Activated B cell treated with CpG ODN at 0.5 μM for 24 hours (primary cell): Measurements from ENCODE around the gene PHACTR1. TPM values are rescaled to one million over a fixed set of nuclear protein-coding genes. Genes with fewer than 3 reads are reported as not detected.
A peak's percentile ranks its signal among the peaks of the same experiment; 100 is the strongest.

Experiments used
- ATAC-seq: fragments of 200-7000 bp; cut with Tn5 transposase; one replicate; pipeline ENCODE4 v1.10.0; 2021; ENCODE audit warnings: low read depth, mild to moderate bottlenecking, moderate library complexity
- CTCF ChIA-PET: fragments of 350-600 bp; sonication (Branson Sonifier 250); formaldehyde crosslinking; loops from one replicate; lab custom pipeline; 2021; ENCODE audit warnings: antibody characterized with exemption; lab: Charles Lee
- POLR2A ChIA-PET: fragments of 350-600 bp; sonication (Branson Sonifier 250); formaldehyde crosslinking; loops from one replicate; lab custom pipeline; 2021; ENCODE audit warnings: antibody characterized with exemption; lab: Charles Lee
- DNase-seq: peaks from one replicate; pipeline ENCODE4 v3.0.0; 2022
- H3K27ac Mint-ChIP-seq: one replicate; pipeline ENCODE4 v1.8.0; 2020; ENCODE audit warnings: mixed read lengths
- H3K27me3 Mint-ChIP-seq: one replicate; pipeline ENCODE4 v1.8.0; 2021; ENCODE audit warnings: mixed read lengths
- H3K36me3 Mint-ChIP-seq: one replicate; pipeline ENCODE4 v1.8.0; 2021; ENCODE audit warnings: low read depth, mixed read lengths
- H3K4me1 Mint-ChIP-seq: one replicate; pipeline ENCODE4 v1.8.0; 2021; ENCODE audit warnings: mixed read lengths
- H3K4me3 Mint-ChIP-seq: one replicate; pipeline ENCODE4 v1.8.0; 2020; ENCODE audit warnings: mild to moderate bottlenecking, mixed read lengths
- H3K9me3 Mint-ChIP-seq: one replicate; pipeline ENCODE4 v1.8.0; 2020; ENCODE audit warnings: mixed read lengths
- CTCF ChIP-seq: fragments of 200-600 bp; IDR thresholded peaks from one replicate; pipeline ENCODE4 v1.8.0; 2022; ENCODE audit warnings: antibody characterized with exemption, mild to moderate bottlenecking
- intact Hi-C: fragments of 100-400 bp; cut with micrococcal nuclease; formaldehyde crosslinking; loops from one replicate; pipeline ENCODE4 v1.15.1; 2024
- total RNA-seq: library from RNA; stranded (reverse); gene quantifications from 2 replicates; pipeline ENCODE4 v1.2.3, GENCODE V29; 2022

The PHACTR1 gene
- total RNA-seq, 1 donor from 2014 or later = 115 TPM

- intact Hi-C loops = no loop called here
- ChIA-PET CTCF (no interaction called here), POLR2A (interaction anchor here (0.7 to 5.2 kb wide), 3 partner anchors 10 to 312 kb away, joined by 4 to 101 read pairs (median 27); partner anchors contain the start of genes SIRT5 and TBC1D7)
- H3K36me3 Mint-ChIP-seq = no peaks in the 10 kb centered on the region
- no peak for DNase-seq
- peaks cover 94% of the 10 kb centered on the region for H3K4me1 Mint-ChIP-seq
- peak overlapping the region; percentile 74 for H3K4me3 Mint-ChIP-seq
- no peaks in the 10 kb centered on the region for H3K27me3 Mint-ChIP-seq
- no peaks in the 10 kb centered on the region for H3K9me3 Mint-ChIP-seq
- no peak for ATAC-seq
- no peak for TF ChIP-seq CTCF
- peak overlapping the region; percentile 75 for H3K27ac Mint-ChIP-seq
These were observed 546.0 kb downstream of the PHACTR1 start for GRCh38 chr6:13262302-13263230.

- peak overlapping the region; percentile 33 for H3K4me3 Mint-ChIP-seq
- no peaks in the 10 kb centered on the region for H3K36me3 Mint-ChIP-seq
- POLR2A ChIA-PET = interaction anchor here (0.9 to 1.8 kb wide), 4 partner anchors 11 to 64 kb away, joined by 3 to 7 read pairs (median 3); partner anchors contain the start of gene TBC1D7
- TF ChIP-seq CTCF = no peak
- H3K27ac Mint-ChIP-seq = peak overlapping the region; percentile 22
- DNase-seq (no peak), ATAC-seq (no peak)
- intact Hi-C loops = no loop called here
- CTCF ChIA-PET = interaction anchor here (0.6 to 0.8 kb wide), 2 partner anchors 11 to 33 kb away, joined by 3 read pairs; no protein-coding TSS in a partner anchor
- no peaks in the 10 kb centered on the region for H3K27me3 Mint-ChIP-seq
- H3K4me1 Mint-ChIP-seq = peaks cover 94% of the 10 kb centered on the region
- no peaks in the 10 kb centered on the region for H3K9me3 Mint-ChIP-seq
These were observed 547.1 kb downstream of the PHACTR1 start for GRCh38 chr6:13263669-13264068.

GRCh38 chr6:13267142-13267651 is 550.6 kb downstream of the PHACTR1 start:
- CTCF ChIA-PET = no interaction called here
- no peak overlapping the region for H3K27ac Mint-ChIP-seq
- H3K27me3 Mint-ChIP-seq = no peaks in the 10 kb centered on the region
- H3K36me3 Mint-ChIP-seq = peaks cover 1% of the 10 kb centered on the region
- DNase-seq (no peak), ATAC-seq (no peak)
- no peak overlapping the region for H3K4me3 Mint-ChIP-seq
- intact Hi-C loops = no loop called here
- POLR2A ChIA-PET = no interaction called here
- no peaks in the 10 kb centered on the region for H3K9me3 Mint-ChIP-seq
- peaks cover 86% of the 10 kb centered on the region for H3K4me1 Mint-ChIP-seq
- no peak for TF ChIP-seq CTCF

- POLR2A ChIA-PET = interaction anchor here (1.9 to 7.3 kb wide), 2 partner anchors 9 to 36 kb away, joined by 8 to 101 read pairs; no protein-coding TSS in a partner anchor
- CTCF ChIA-PET = interaction anchor here (1.1 kb wide), 2 partner anchors 10 to 74 kb away, joined by 3 to 4 read pairs; no protein-coding TSS in a partner anchor
- H3K4me3 Mint-ChIP-seq = no peak overlapping the region
- peaks cover 74% of the 10 kb centered on the region for H3K4me1 Mint-ChIP-seq
- H3K27ac Mint-ChIP-seq = no peak overlapping the region
- no peak for TF ChIP-seq CTCF
- H3K9me3 Mint-ChIP-seq = no peaks in the 10 kb centered on the region
- ATAC-seq (no peak), DNase-seq (no peak)
- intact Hi-C loops = no loop called here
- peaks cover 17% of the 10 kb centered on the region for H3K36me3 Mint-ChIP-seq
- no peaks in the 10 kb centered on the region for H3K27me3 Mint-ChIP-seq
These were observed 552.4 kb downstream of the PHACTR1 start for GRCh38 chr6:13268913-13269518.
